ENCODE results near the gene PYDC1.
"Not testable (repeated sequence)": the region's sequence is repeated elsewhere in the genome, so short reads cannot be mapped to it uniquely, and the experiment has no call there.

Gene PYDC1

DNA sequence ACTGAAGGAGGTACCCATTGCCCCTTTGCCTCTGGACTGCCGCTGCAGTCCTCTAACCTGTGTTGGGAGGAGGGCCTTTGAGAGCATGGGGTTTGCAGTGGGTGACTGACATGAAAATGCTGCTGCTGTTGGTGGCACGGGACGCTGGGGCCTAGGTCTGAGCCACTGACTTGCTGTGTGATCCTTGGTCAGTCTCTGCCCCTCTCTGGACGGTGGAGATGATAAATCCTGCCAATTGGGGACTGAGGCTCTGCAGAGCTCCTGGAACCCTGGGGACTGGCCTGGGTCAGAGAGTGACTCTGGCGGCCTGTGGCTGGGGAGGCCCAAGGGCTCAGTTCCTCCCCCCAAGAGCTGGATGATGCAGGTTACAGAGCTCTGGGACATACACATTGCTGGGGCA, 6.1 kb upstream of the PYDC1 start:
- DNase-seq: no peak

DNA sequence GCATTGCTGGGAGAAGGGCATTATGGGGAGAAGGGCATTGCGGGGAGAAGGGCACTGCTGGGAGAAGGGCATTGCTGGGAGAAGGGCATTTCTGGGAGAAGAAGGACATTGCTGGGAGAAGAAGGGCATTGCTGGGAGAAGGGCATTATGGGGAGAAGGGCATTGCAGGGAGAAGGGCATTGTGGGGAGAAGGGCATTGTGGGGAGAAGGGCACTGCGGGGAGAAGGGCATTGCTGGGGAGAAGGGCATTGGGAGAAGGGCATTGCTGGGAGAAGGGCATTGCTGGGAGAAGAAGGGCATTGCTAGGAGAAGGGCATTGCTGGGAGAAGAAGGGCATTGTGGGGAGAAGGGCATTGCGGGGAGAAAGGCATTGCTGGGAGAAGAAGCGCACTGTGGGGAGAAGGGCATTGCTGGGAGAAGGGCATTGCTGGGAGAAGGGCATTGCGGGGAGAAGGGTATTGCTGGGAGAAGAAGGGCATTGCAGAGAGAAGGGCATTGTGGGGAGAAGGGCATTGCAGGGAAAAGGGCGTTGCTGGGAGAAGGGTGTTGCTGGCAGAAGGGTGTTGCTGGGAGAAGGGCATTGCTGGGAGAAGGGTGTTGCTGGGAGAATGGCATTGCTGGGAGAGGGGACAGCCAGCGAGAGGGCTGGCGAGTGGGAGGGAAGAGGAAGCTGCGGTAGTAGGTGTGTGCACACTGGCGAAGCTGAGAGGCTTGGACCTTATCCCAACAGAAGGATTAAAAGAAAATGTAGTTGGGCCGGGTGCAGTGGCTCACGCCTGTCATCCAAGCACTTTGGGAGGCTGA, 4.6 kb upstream of the PYDC1 start:
- DNase-seq: no peak

DNA sequence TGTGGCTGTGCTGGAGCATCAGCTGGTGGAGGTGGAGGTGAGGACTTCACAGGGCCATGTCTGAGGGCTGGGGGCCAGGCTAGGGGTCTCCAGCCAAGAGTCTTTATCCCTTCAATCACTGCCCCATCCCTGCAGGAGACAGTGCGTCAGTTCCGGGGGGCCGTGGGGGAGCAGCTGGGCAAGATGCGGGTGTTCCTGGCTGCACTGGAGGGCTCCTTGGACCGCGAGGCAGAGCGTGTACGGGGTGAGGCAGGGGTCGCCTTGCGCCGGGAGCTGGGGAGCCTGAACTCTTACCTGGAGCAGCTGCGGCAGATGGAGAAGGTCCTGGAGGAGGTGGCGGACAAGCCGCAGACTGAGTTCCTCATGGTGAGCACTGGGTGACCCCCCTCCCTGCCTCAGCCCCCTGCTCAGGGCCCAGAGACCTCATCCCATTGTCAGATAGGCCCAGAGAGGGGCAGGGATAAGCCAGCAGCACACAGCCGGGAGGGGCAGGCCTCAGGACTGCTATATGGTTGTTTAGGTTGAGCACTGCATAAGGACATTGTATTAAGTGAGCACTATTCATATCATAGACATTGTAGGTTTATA, 2.3 kb upstream of the PYDC1 start:
- DNase-seq: no peak

DNA sequence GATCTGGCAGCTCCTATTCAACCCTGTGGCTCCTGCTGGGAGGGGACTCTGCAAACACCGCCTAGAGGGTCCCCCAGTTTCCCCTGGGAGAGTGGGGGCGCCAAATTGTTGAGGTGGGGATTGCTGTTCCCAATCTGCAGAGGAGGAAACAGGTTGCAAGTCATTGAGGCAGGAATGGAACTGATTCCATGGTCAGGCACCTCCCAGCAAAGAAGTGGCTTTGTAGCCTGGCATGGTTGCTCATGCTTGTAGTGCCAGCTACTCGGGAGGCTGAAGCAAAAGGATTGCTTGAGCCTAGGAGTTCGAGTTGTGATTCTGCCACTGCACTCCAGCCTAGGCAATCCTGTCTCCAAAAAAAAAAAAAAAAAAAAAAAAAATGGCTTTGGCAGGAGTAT, 198 bp upstream of the PYDC1 start:
- DNase-seq: no peak

DNA sequence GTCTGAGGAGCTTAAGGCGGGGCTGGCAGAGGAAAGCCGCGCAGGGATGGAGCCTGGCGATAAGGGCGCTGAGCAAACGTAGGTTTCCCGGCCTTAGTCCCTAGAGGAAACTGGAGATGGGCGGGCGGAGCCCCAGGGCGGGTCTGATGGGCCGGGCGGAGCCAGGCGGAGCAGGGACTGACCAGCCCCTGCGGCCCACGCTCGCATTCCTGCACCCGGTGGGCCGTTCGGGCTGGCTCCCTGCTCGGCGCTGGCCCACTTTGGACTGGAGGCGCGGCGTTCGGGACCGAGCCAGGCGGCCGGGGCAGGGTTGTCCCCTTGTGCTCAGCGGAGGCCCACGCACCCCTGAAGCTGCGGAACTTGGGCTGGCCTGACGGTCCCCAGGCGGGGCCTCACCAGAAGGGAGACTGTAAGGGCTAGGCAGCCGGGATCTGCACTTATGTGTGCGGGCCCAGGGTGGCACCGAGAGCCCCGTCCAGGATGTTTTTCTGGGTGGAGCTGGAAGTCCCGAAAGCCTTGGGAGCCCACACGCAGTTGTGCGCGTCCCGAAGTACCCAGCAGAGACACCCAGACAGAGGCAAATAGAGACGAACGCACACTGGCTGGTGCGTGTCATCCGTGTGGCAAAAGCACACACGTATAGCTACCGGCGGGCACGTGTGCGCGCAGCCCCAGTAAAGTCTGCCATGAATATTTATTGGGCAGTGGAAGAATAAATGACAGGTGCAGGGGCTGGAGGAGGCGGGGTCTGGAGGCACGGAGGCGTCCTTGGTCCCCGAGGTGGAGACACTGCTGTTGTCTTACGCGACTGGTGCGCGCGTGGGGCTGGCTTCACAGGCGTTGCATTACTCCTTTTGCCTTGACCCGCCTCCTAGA, 1.4 kb downstream of the PYDC1 start:
- DNase-seq: peak in 6 of 56 donors; percentile 3 to 51 (median 18)

DNA sequence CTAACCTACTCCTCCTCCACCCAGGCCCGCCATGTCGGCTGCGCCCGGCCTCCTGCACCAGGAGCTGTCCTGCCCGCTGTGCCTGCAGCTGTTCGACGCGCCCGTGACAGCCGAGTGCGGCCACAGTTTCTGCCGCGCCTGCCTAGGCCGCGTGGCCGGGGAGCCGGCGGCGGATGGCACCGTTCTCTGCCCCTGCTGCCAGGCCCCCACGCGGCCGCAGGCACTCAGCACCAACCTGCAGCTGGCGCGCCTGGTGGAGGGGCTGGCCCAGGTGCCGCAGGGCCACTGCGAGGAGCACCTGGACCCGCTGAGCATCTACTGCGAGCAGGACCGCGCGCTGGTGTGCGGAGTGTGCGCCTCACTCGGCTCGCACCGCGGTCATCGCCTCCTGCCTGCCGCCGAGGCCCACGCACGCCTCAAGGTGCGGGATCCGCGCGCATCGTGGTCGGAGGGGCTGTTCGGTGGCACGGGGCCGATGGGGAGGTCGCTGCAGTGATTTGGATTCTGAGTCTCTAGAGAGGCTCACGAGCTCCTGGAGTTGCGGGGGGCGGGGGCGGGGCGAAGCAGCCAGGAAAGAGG, 2.1 kb downstream of the PYDC1 start:
- no peak for DNase-seq

DNA sequence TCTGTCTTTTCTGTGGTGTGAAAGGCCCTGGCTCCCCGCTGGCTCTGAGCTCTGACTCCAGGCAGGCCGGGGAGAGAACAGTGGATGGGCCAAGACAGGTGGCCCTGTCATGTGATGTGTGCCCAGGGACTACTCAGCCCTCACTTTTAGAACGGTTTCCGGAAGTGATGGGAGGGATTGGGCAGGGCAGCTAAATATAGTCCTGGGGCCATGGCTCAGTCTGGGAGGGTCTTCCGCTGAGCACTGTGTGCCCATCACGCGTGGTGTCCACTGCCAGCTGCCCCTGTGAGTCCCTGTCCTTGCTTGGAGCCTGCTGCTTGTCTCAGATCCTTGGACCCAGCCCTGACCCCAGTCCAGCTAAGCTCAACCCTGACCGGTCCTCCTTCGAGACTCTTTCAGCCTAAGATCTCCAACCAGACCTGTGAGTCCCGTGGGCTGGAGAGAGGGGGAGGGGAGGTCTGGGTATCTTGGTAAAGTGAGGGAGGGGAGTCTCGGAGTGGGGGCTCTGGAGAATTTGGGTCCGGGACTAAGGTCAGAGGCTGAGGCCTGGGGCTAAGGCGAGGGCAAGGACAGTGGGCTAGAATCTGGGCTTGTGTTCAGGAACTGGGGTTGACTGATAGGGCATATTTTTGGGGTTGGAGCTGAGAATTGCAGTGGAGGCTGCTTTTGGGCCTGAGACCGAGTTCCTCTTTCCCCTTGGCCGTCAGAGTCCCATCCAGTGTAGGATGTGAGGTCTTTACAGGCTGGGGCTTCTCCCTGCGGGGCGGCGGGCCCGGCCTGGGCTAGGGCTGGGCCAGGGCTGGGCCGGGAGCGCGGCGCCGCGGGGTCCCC, 2.8 kb downstream of the PYDC1 start, which contains the start of gene TRIM72:
Gene TRIM72 (plus strand): TSS at position 243 of the 831 bp plus-strand sequence. CDS start 620 bp downstream, outside the sequence.
- DNase-seq: no peak

DNA sequence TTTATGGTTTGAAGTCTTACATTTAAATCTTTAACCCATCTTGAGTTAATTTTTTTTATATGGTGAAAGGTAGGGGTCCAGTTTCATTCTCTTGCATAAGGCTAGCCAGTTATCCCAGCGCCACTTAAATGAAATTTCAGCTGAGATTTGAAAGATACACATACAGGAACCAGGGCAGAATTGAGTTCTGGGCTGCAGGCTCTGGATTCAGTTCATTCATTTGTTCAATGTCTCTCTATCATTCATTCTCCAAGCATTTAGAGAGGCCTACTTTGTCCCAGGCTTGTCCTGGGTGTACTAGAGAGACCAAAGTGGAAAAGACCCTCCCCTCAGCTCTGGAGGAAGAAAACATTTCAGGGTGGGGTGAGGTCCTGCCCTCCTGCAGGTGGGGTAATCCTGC, 3.6 kb downstream of the PYDC1 start:
- no peak for DNase-seq

DNA sequence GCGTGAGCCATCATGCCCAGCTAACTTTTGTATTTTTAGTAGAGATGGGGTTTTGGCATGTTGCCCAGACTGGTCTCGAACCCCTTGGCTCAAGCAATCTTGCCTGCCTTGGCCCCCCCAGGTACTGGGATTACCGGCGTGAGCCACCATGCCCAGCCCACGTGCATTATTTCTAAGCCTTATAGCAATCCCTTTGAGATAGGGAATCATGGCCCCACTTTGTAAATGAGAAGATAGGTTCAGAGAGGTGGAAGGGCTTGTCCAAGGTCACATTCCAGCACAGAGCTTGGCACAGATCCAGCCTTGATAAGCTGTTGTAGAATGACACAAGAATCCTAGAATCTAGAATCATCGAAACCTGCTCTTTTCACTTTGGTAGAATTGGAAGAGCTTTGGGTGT, 10.2 kb downstream of the PYDC1 start:
- no peak for DNase-seq

DNA sequence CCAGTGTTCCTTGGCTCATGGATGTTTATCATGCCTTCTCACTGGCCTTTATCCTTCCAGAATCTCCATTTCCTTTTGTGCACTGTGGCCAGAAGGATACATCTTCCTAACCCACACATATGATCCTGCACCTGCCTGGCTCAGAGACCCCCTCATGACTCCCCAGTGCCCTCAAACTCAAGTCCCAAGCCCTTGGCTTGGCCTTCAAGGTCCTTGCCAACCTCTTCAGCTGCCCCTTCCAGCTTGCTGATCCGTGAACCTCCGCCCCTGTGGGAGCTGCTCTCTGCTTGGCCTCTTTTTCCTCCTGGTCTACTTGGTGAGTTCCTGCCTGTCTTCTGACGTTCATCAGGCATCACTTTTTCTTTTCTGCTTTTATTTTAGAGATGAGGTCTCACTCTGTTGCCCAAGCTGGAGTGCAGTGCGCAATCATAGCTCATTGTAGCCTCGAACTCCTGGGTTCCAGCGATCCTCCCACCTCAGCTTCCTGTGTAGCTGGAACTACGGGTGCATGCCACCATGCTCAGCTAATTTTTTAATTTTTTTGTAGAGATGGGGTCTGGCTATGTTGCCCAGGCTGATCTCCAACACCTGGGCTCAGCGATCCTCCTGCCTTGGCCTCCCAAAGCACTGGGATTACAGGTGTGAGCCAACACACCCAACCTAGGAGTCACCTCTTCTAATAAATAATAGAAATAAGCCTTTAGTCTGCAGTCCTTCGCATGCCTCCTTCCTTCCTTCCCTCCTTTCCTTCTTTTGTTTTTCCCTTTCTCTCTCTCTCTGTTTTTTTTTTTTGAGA, 11.9 kb downstream of the PYDC1 start:
- DNase-seq: no peak

DNA sequence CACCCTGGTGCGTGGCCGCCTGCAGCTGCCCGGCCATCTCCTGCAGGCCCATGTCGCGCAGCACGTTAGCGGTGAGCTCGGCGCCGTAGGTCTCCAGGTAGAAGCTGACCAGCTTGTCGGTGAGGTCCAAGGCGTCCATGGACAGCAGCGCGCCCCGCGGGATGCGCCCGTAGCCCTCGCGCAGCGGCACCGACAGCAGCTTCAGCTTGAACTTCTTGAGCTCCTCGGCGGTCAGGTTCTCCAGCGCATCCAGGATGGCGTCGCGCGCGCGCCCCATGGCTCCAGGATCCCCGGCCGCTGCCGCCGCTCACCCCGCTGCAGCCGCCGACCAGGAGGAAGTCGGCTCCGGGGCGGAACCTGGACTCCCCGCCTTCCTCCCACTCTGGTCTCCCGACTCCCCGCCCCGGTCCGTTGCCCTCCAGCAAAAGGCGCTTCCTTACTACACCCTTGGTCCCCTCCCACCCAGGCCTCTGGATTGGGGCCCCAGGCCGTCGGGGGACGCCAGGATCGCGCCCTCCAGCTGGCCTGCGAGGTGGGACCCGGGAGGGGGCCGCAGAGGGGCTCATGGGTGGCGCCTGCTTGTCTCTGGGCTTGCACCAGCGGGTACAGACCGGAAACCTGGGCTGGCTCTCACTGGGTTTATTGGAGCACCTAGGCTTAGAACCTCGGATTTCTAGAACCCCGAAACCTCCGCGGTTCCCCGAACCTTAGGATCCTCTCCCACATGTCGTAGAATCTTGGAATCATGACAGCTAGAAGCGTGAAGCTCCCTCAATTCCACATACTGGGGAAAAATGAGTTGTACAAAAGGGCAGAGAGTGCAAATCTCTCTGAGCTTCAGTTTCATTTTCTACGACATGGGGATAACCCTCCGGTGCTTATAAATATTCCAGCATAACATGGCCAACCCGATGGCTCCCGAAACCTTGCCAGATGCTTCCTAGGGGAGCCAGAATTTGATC, 14.2 kb downstream of the PYDC1 start, which contains the start of gene PYCARD:
Gene PYCARD (minus strand): TSS at position 347 of the 962 bp plus-strand sequence. CDS start 70 bp downstream, at position 277.
- peak in 5 of 56 donors; percentile 10 to 44 (median 23) for DNase-seq

DNA sequence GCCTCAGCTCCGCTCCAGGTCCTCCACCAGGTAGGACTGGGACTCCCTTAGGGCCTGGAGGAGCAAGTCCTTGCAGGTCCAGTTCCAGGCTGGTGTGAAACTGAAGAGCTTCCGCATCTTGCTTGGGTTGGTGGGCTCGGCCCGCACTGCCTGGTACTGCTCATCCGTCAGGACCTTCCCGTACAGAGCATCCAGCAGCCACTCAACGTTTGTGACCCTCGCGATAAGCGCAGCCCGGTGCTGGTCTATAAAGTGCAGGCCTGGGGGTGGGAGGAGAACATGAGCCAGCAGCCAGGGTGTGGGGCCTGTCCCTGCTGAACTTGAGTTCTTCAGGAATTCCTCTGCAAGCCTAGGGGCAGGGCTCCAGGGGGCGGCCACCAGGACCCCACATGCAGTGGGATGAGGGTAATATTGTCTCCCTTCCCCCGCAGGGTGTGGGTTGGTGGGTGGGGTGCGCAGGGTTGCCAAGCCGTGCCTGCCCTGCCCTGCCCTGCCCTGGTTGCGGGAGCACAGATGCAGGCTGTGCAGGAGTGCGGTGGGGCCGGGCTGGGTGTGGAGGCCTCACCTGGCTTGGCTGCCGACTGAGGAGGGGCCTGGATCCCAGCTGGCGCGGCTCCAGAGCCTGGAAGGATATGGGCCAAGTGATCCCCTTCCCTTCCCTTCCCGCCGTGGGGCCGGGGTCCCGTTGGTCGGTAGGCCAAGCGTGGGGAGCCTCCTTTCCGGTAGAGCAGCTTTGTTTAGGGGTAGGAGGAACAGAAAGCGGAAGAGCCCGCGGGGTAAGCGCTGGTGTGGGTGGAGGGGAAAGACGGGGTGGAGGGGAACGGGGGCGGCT, 15.1 kb downstream of the PYDC1 start:
- DNase-seq: peak in 6 of 56 donors; percentile 6 to 40 (median 26)

DNA sequence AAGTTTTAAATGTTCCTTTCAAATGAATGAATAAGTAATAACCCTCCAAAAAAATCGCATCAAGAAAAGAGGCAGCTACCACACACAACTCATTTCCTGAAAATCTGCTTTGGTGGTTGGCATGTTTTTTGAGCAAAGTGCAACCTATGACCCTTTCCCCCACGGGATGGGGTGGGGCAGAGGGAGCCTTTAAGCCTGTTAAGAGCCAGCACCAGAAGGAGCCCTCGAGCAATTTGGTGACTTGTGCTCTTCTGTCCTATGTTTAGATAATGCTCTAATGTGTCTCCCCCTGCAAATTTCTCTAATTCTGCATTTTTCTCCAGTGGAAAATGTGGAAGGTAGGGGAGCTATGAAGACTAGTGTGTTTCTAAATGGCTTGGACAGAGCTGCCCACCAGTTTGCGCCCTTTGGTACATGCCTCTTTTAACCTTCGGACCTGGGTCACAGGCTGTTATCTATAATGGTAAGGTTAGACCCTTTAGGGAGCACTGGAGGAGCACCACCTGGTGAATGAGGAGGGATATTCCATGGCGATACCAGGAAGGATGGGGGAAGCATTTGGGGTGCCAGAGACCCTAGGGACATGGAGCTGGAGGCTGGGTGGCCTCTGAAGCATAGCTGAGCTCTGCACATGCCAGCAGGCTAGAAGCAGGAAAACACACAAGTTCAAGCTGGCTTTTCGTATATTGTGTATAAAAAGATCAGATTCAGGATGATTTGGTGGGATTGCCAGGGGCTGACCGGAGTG, 15.9 kb downstream of the PYDC1 start:
- DNase-seq: no peak

DNA sequence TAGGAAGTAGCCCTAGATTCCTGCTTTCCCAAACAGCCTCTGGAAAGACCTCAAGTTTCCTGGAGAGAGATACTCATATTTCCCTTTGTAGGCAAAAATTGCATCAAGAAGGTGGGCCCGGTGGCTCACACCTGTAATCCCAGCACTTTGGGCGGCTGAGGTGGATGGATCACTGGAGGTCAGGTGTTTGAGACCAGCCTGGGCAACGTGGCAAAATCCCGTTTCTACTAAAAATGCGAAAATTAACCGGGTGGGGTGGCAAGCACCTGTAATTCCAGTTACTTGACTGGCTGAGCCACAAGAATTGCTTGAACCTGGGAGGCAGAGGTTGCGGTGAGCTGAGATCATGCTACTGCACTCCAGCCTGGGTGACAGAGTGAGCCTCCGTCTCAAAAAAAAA, 16.8 kb downstream of the PYDC1 start:
- DNase-seq: not testable (repeated sequence)

DNA sequence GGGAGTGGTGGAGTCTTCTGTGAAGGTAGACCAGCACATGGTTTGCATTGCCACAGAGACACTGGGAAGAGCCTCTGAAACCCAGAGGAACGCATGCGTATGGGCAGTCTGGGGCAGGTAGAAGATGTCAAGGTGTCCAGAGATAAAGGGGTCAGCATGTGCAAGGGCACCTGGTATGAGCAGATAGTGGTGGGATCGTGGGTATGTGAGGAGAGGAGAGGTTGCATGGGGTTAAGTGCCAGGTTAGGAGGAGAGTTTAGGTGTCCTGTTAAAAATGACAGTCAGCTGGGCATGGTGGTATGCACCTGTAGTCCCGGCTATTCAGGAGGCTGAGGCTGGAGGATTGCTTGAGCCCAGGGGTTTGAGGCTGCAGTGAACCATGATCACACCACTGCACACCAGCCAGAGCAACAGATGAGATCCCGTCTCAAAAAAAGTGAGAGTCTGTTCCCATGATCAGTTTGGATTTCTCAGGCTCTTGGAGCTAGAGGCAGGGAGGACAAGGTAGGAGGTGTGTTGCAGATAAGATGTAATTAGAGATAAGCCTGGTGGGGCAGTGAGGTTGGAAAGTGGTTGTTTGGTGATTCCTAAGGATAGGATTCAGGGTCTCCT, 17.4 kb downstream of the PYDC1 start:
- DNase-seq: no peak

DNA sequence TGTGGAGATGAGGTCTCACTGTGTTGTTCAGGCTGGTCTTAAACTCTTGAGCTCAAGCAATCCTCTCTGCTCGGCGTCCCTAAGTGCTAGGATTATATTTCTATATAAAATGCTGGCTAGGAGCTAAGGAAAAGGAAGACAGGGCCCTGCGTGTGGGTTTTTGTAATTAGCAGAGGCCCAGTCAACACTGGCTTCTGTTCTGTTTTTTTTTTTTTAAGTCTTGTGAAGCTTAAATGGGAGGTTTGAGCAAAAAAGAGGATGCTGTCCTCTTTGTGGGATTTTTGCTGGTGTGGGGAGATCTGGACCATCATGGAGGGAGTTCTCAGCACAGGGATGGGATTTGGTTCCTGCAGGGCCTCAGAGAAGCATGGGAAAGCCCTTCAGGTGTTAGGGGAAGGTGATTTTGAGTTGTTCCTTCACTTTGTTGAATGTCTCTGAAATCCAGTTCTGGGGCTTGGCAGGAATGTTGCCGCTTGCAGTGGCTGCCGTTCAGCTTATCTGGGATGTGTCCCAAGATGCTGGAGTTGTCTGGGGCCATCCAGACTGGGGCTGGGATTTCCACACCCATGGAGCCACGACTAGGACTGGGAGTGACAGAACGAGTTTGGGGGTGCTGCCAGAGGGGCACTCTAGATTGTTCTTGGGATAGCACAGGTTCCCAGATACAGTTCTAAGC, 18.6 kb downstream of the PYDC1 start:
- DNase-seq: no peak
